ENCODE measurements around the gene BICC1.
A peak's percentile ranks its signal among the peaks of the same experiment; 100 is the strongest.

Gene BICC1

GRCh38 chr10:58754469-58755339 is 242.0 kb downstream of the BICC1 start:
- no peak for DNase-seq

GRCh38 chr10:58755340-58755610 is 242.6 kb downstream of the BICC1 start:
- DNase-seq: no peak

- DNase-seq: no peak
Measured at GRCh38 chr10:58755677-58756076, 243.0 kb downstream of the BICC1 start.

GRCh38 chr10:58756130-58756719 is 243.6 kb downstream of the BICC1 start:
- DNase-seq: no peak

GRCh38 chr10:58757352-58758065 is 244.8 kb downstream of the BICC1 start:
- DNase-seq: no peak

- DNase-seq: no peak
Measured at GRCh38 chr10:58758321-58758720, 245.6 kb downstream of the BICC1 start.

GRCh38 chr10:58764087-58764747 is 251.5 kb downstream of the BICC1 start:
- DNase-seq: no peak

GRCh38 chr10:58765910-58766309 is 253.2 kb downstream of the BICC1 start:
- DNase-seq: no peak

- DNase-seq: no peak
Measured at GRCh38 chr10:58767652-58768051, 255.0 kb downstream of the BICC1 start.

- DNase-seq: no peak
Measured at GRCh38 chr10:58771863-58772262, 259.2 kb downstream of the BICC1 start.

GRCh38 chr10:58772758-58773157 is 260.1 kb downstream of the BICC1 start:
- DNase-seq: no peak

- no peak for DNase-seq
Measured at GRCh38 chr10:58773341-58773740, 260.7 kb downstream of the BICC1 start.

GRCh38 chr10:58773944-58774343 is 261.3 kb downstream of the BICC1 start:
- no peak for DNase-seq

- no peak for DNase-seq
Measured at GRCh38 chr10:58775960-58776567, 263.4 kb downstream of the BICC1 start.

GRCh38 chr10:58776568-58777318 is 264.1 kb downstream of the BICC1 start:
- DNase-seq: no peak

GRCh38 chr10:58778966-58779365 is 266.3 kb downstream of the BICC1 start:
- no peak for DNase-seq

- DNase-seq: no peak
Measured at GRCh38 chr10:58779594-58779993, 266.9 kb downstream of the BICC1 start.

GRCh38 chr10:58780476-58780875 is 267.8 kb downstream of the BICC1 start:
- DNase-seq: no peak

GRCh38 chr10:58781873-58782488 is 269.3 kb downstream of the BICC1 start:
- DNase-seq: peak in 1 of 6 experiments; percentile 5

- no peak for DNase-seq
Measured at GRCh38 chr10:58782876-58783851, 270.5 kb downstream of the BICC1 start.

GRCh38 chr10:58784361-58784760 is 271.7 kb downstream of the BICC1 start:
- DNase-seq: no peak

All from stimulated activated naive CD4-positive, alpha-beta T cell (primary cell).